HL-60 (cell line): ENCODE results near the gene NCR1.

Experiments
- POLR2AphosphoS5 ChIP-seq: IDR thresholded peaks from 2 replicates; pipeline ENCODE4 v1.6.1; 2012; ENCODE audit warnings: low read depth
- TF ChIP-seq, protein P1 (sequence below): IDR thresholded peaks from one replicate; pipeline ENCODE4 v1.5.1; 2011; ENCODE audit warnings: low read length, control low read depth, inconsistent platforms; ENCODE audit not compliant: insufficient read depth
- TF ChIP-seq, protein P2 (sequence below): IDR thresholded peaks from 2 replicates; pipeline ENCODE4 v1.6.1; 2012; ENCODE audit warnings: low read depth; ENCODE audit not compliant: insufficient replicate concordance

DNA sequence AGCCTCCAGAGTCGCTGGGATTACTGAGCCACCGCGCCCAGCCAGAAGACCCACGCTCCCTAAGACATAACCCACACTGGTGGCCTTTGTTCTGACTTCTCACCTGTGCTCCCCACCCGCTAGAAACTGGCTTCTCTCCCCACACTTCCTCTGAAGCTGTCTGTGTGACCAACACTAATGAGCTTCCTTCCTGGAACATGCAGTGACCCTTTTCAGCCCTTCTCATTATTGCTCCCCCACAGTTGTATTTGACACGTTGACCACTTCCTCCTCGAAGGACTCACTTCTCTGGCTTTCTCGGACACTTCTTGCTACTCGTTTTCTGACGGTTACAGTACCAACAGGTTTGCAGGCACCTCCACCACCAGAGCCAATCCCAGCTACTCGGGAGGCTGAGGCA lies 10.9 kb downstream of the NCR1 start:
- no peak for TF ChIP-seq POLR2AphosphoS5
- TF ChIP-seq, protein P1, sequence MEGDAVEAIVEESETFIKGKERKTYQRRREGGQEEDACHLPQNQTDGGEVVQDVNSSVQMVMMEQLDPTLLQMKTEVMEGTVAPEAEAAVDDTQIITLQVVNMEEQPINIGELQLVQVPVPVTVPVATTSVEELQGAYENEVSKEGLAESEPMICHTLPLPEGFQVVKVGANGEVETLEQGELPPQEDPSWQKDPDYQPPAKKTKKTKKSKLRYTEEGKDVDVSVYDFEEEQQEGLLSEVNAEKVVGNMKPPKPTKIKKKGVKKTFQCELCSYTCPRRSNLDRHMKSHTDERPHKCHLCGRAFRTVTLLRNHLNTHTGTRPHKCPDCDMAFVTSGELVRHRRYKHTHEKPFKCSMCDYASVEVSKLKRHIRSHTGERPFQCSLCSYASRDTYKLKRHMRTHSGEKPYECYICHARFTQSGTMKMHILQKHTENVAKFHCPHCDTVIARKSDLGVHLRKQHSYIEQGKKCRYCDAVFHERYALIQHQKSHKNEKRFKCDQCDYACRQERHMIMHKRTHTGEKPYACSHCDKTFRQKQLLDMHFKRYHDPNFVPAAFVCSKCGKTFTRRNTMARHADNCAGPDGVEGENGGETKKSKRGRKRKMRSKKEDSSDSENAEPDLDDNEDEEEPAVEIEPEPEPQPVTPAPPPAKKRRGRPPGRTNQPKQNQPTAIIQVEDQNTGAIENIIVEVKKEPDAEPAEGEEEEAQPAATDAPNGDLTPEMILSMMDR: no peak
- TF ChIP-seq, protein P2, sequence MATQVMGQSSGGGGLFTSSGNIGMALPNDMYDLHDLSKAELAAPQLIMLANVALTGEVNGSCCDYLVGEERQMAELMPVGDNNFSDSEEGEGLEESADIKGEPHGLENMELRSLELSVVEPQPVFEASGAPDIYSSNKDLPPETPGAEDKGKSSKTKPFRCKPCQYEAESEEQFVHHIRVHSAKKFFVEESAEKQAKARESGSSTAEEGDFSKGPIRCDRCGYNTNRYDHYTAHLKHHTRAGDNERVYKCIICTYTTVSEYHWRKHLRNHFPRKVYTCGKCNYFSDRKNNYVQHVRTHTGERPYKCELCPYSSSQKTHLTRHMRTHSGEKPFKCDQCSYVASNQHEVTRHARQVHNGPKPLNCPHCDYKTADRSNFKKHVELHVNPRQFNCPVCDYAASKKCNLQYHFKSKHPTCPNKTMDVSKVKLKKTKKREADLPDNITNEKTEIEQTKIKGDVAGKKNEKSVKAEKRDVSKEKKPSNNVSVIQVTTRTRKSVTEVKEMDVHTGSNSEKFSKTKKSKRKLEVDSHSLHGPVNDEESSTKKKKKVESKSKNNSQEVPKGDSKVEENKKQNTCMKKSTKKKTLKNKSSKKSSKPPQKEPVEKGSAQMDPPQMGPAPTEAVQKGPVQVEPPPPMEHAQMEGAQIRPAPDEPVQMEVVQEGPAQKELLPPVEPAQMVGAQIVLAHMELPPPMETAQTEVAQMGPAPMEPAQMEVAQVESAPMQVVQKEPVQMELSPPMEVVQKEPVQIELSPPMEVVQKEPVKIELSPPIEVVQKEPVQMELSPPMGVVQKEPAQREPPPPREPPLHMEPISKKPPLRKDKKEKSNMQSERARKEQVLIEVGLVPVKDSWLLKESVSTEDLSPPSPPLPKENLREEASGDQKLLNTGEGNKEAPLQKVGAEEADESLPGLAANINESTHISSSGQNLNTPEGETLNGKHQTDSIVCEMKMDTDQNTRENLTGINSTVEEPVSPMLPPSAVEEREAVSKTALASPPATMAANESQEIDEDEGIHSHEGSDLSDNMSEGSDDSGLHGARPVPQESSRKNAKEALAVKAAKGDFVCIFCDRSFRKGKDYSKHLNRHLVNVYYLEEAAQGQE: no peak
